Thyroid gland (tissue), 4 donors: Measurements from ENCODE around the gene TBX21.

Experiments used
- CTCF ChIP-seq, 6 experiments: fragments of 200-600 bp in 3 of 6; fragments of 450-650 bp in 3 of 6; sonication (generic) in 3 of 6; IDR thresholded peaks; one replicate each; pipeline ENCODE4 v1.5.1; 2016 to 2019; ENCODE audit warnings: antibody characterized with exemption in 6 of 6, mild to moderate bottlenecking in 2 of 6, inconsistent platforms in 1 of 6, moderate library complexity in 1 of 6
- POLR2A ChIP-seq, 2 donors: fragments of 450-650 bp; IDR thresholded peaks; one replicate each; pipeline ENCODE4 v1.6.1; 2017; ENCODE audit warnings: antibody characterized with exemption in 2 of 2, mild to moderate bottlenecking in 2 of 2, moderate library complexity in 1 of 2

GRCh38 chr17:47684025-47684424, 49.0 kb upstream of the TBX21 start:
- TF ChIP-seq CTCF (IDR thresholded peaks at IDR 0.05) (no peak), POLR2A (IDR thresholded peaks at IDR 0.05) (no peak)
